Activated naive CD8-positive, alpha-beta T cell (primary cell): ENCODE measurements around the gene ZBTB24.
"Not testable (repeated sequence)": the region's sequence is repeated elsewhere in the genome, so short reads cannot be mapped to it uniquely, and the experiment has no call there.

Source experiments
- H3K27ac Mint-ChIP-seq: one replicate; pipeline ENCODE4 v1.8.0; 2021; ENCODE audit warnings: mixed read lengths
- H3K27me3 Mint-ChIP-seq: one replicate; pipeline ENCODE4 v1.8.0; 2021; ENCODE audit warnings: mixed read lengths
- H3K36me3 Mint-ChIP-seq: one replicate; pipeline ENCODE4 v1.8.0; 2021; ENCODE audit warnings: mixed read lengths
- H3K4me1 Mint-ChIP-seq: one replicate; pipeline ENCODE4 v1.8.0; 2021; ENCODE audit warnings: low read depth, mixed read lengths
- H3K4me3 Mint-ChIP-seq: one replicate; pipeline ENCODE4 v1.8.0; 2021; ENCODE audit warnings: mild to moderate bottlenecking, mixed read lengths
- H3K9me3 Mint-ChIP-seq: one replicate; pipeline ENCODE4 v1.8.0; 2021; ENCODE audit warnings: low read depth, mixed read lengths

Gene ZBTB24

DNA sequence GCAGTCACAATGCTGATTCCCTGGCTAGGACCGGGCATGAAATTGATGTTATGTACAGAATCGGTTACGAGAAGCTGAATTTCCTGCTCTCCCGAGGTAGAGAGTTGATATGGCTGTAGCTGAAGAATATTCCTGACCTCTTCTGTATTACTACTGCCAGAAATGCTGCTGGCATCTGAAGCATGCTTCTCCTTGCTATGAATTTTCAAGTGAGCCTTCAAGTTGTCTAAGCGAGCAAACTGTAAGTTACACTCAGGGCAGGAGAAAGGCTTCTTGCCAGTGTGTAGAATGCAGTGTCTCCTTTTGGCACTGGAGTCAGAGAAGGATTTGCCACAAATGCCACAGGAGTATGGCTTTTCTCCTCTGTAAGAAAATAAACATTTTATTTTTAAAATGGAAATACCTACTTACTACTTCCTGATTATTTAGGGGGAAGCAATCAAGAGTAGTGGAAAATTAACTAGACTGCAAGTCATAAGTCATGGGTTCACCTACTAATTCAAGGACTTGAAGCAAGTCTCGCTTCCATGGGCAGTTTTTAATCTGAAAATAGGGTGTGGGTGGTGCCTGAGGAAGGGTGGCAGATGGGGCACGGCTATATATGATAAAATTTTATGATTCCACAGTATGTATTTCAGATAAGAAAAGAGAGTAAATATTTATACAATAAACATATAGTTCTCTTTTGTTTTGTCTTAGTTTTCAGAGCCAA is 16.7 kb downstream of the ZBTB24 start:
- H3K27ac Mint-ChIP-seq: no peak overlapping the region
- peaks cover 29% of the 10 kb centered on the region for H3K36me3 Mint-ChIP-seq
- H3K27me3 Mint-ChIP-seq: no peaks in the 10 kb centered on the region
- H3K4me3 Mint-ChIP-seq: no peak overlapping the region
- H3K9me3 Mint-ChIP-seq: no peaks in the 10 kb centered on the region
- H3K4me1 Mint-ChIP-seq: peaks cover 64% of the 10 kb centered on the region

DNA sequence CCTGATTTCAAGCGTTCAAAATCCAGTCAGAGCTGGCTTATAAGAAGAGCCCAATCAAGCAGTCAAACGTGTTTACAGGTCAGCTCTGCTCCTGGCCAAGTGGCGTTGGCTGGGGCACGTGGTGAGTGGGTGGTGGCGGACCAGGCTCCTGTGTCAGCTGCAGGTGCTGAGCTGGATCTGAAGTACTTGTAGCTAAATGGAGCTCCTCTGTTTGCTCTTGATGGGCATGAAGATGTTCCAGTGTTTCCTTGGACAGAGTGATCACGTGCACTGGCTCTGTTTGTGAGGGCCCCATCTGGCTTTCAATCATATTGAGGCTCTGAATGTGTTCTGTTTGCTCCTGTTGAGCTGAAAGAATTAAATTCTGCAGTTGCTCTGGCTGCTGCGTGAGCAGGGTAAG is 17.2 kb downstream of the ZBTB24 start:
- no peaks in the 10 kb centered on the region for H3K9me3 Mint-ChIP-seq
- peak overlapping the region; percentile 72 for H3K27ac Mint-ChIP-seq
- peaks cover 33% of the 10 kb centered on the region for H3K36me3 Mint-ChIP-seq
- no peaks in the 10 kb centered on the region for H3K27me3 Mint-ChIP-seq
- peaks cover 65% of the 10 kb centered on the region for H3K4me1 Mint-ChIP-seq
- H3K4me3 Mint-ChIP-seq: no peak overlapping the region

GRCh38 chr6:109461733-109462526 is 21.1 kb downstream of the ZBTB24 start:
- peaks cover 67% of the 10 kb centered on the region for H3K4me1 Mint-ChIP-seq
- H3K36me3 Mint-ChIP-seq: peaks cover 18% of the 10 kb centered on the region
- no peaks in the 10 kb centered on the region for H3K27me3 Mint-ChIP-seq
- peak overlapping the region; percentile 78 for H3K27ac Mint-ChIP-seq
- H3K9me3 Mint-ChIP-seq: no peaks in the 10 kb centered on the region
- H3K4me3 Mint-ChIP-seq: peak overlapping the region; percentile 15

- H3K27ac Mint-ChIP-seq: peak overlapping the region; percentile 41
- H3K9me3 Mint-ChIP-seq, H3K4me3 Mint-ChIP-seq, H3K27me3 Mint-ChIP-seq: not testable (repeated sequence)
- peaks cover 74% of the 10 kb centered on the region for H3K4me1 Mint-ChIP-seq
- peaks cover 18% of the 10 kb centered on the region for H3K36me3 Mint-ChIP-seq
Observed at GRCh38 chr6:109461205-109461604, 21.8 kb downstream of the ZBTB24 start.

DNA sequence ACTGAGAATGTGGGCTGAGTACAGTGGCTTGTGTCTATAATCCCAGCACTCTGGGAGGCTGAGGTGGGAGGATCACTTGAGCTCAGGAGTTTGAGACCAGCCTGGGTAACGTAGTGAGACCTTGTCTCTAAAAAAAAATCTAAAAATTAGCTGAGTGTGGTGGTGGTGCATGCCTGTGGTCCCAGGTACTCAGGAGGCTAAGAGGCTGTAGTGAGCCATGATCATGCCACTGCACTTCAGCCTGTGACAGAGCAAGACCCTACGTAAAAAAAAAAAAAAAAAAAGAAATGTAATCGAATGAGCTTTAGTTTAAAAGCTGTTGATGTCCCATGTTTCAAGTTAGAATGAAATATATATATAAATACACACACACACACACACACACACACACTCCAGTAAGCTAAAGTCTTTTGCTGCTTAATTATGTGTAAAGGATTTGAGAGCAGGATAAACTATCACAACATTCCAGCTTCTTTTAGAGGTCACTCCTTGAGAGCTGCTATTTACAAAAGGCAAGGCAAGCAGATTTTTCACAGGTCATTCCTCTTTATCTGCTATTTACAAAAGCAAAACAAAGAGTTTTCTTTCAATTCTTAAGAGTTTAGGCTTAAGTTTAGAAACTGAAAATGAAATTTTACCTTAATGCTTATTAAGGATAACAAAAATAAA is 22.7 kb downstream of the ZBTB24 start:
- no peaks in the 10 kb centered on the region for H3K27me3 Mint-ChIP-seq
- H3K27ac Mint-ChIP-seq: peak overlapping the region; percentile 83
- H3K9me3 Mint-ChIP-seq: no peaks in the 10 kb centered on the region
- H3K4me3 Mint-ChIP-seq: no peak overlapping the region
- H3K36me3 Mint-ChIP-seq: peaks cover 15% of the 10 kb centered on the region
- H3K4me1 Mint-ChIP-seq: peaks cover 67% of the 10 kb centered on the region

DNA sequence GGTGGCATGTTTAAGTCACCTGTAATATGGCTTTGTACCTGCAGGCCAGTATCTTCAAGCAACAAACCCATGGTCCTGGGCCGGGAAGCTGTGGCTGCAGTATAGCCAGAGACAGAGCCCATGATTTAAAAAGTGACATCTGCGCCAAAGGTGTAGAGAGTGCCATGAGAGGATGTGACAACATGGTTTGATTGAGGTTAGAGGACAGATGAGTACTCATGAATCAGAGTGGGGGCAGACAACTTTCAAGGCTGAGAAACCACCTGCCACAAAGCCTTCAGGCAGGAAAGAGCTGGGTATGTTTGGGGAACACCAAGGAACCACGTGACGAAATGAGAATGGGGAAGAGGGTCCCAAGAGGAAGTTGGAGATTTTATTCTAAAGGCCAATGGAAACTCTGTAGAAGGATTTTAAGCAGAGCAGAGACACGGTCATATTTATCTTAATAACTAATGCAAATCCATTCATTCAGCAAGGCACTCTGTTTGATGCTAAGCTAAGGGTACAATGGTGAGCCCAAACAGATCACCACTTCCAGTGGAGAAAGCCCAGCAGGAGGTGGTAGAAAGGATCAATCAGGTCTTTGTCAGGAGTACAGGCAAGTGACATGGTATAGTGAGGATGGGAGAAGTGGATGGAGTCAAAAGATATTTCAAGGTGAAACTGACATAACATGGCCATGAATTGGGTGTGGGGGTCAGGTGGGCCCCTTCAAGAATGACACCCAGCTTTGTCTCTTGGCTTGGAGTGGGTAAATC is 24.1 kb downstream of the ZBTB24 start:
- H3K4me1 Mint-ChIP-seq: peaks cover 69% of the 10 kb centered on the region
- peak overlapping the region; percentile 83 for H3K27ac Mint-ChIP-seq
- peak overlapping the region; percentile 55 for H3K4me3 Mint-ChIP-seq
- no peaks in the 10 kb centered on the region for H3K27me3 Mint-ChIP-seq
- H3K9me3 Mint-ChIP-seq: no peaks in the 10 kb centered on the region
- H3K36me3 Mint-ChIP-seq: peaks cover 13% of the 10 kb centered on the region

- Mint-ChIP-seq H3K27ac (peak overlapping the region; percentile 67), H3K9me3 (no peaks in the 10 kb centered on the region), H3K4me3 (peak overlapping the region; percentile 6), H3K4me1 (peaks cover 70% of the 10 kb centered on the region), H3K36me3 (peaks cover 13% of the 10 kb centered on the region), H3K27me3 (no peaks in the 10 kb centered on the region)
Observed at GRCh38 chr6:109457562-109457996, 25.4 kb downstream of the ZBTB24 start.

DNA sequence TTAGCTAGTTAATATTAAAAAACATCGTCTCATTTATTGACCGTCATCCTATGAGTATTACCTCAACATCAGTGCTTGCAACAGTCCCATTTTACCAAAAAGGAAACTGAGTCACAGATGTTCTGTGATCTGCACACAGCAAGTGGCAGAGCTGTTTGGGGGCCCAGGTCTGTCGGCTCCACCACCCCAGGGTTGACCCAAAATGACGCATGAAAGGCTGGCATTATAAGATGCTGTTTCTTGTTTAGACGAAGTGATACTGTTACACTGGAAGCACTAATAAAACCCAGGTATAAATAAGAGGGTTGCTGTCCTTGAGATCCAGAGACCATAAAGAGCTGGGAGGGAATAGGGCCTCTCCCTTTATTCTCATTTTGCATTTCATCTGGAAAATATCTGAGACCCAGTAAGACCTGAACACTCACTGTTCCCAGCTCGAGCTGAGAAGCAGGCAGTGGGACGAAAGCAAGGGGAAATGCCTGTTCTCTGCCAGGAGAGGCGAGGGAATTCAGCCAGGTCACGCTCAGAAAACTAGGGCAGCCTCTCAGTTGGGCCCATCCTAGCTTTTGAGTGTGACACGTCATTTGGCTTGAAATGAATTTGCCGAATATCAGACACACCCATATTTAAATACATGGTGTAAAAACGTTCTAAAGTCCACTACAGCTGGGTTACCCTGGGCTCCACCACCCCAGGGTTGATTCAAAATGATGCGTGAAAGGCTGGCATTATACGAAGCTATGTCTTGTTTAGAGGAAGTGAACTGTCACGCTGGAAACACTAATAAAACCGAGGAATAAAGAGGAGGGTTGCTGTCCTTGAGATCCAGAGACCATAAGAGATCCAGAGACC is 26.1 kb downstream of the ZBTB24 start:
- Mint-ChIP-seq H3K36me3 (peaks cover 7% of the 10 kb centered on the region), H3K9me3 (no peaks in the 10 kb centered on the region), H3K4me1 (peaks cover 65% of the 10 kb centered on the region), H3K27ac (peak overlapping the region; percentile 67), H3K4me3 (peak overlapping the region; percentile 50), H3K27me3 (no peaks in the 10 kb centered on the region)

GRCh38 chr6:109456111-109456583 is 26.9 kb downstream of the ZBTB24 start:
- no peaks in the 10 kb centered on the region for H3K27me3 Mint-ChIP-seq
- H3K27ac Mint-ChIP-seq: no peak overlapping the region
- H3K4me1 Mint-ChIP-seq: peaks cover 62% of the 10 kb centered on the region
- peak overlapping the region; percentile 50 for H3K4me3 Mint-ChIP-seq
- H3K36me3 Mint-ChIP-seq: peaks cover 2% of the 10 kb centered on the region
- H3K9me3 Mint-ChIP-seq: no peaks in the 10 kb centered on the region

GRCh38 chr6:109455437-109456110 is 27.4 kb downstream of the ZBTB24 start, which contains the start of gene MICAL1:
MICAL1 (minus strand) TSS chr6:109455772; CDS start chr6:109454196, 1,576 bp downstream.
- H3K4me3 Mint-ChIP-seq: peak within 1 kb of the TSS; percentile 94
- peak within 1 kb of the TSS; percentile 90 for H3K27ac Mint-ChIP-seq
- H3K9me3 Mint-ChIP-seq: no peaks in the 10 kb centered on the region
- H3K36me3 Mint-ChIP-seq: peaks cover 4% of the 10 kb centered on the region
- peaks cover 64% of the 10 kb centered on the region for H3K4me1 Mint-ChIP-seq
- H3K27me3 Mint-ChIP-seq: no peaks in the 10 kb centered on the region

DNA sequence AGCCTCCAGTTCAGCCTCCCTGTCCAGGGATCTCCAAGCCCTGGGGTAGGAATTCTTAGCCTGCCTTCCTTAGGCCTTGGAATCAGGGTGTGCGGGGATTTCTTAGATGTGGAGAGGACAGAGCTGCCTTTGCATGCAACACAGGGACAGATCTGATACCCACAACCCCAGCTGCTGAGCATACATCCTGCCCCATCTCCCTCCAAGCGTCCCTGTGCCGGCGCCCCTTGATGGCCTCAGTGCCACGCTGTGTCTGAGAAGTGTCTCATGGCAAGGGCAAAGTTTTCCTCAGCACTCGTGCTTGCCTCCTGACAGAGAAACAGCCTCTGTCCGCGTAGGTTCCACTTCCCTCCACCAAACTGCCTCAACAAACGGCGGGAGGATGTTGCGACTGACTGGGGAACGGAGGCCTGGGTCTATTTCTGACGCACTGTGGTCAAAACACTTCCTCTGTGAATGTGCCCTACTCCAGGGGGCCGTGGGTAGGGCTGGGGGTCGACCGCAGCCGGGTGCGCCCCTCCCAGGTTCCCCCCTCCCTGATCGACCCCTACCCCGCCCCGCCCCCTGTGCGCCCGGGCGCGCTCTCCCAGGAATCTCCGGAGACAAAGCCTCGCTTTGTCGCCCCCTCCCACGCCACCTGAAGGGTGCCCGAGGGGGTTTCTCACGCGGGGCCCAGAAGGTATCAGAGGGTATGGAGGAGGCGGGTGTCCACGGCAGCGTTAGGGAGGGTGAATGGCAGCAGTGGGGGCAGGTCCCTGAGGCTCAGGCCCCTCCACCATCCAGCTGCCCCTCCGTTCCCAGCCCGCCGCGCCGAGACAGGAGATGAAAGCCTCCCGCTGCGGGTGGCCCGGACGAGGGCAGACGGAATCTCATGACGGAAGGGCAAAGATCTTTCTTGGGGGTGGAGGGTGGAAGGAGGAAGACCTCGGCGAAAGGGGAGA is 28.3 kb downstream of the ZBTB24 start:
- Mint-ChIP-seq H3K27me3 (no peaks in the 10 kb centered on the region), H3K36me3 (peaks cover 4% of the 10 kb centered on the region), H3K27ac (peak overlapping the region; percentile 90), H3K4me1 (peaks cover 64% of the 10 kb centered on the region), H3K9me3 (no peaks in the 10 kb centered on the region), H3K4me3 (peak overlapping the region; percentile 94)

- H3K36me3 Mint-ChIP-seq: peaks cover 4% of the 10 kb centered on the region
- no peaks in the 10 kb centered on the region for H3K9me3 Mint-ChIP-seq
- H3K27ac Mint-ChIP-seq: peak overlapping the region; percentile 89
- no peaks in the 10 kb centered on the region for H3K27me3 Mint-ChIP-seq
- H3K4me3 Mint-ChIP-seq: peak overlapping the region; percentile 94
- H3K4me1 Mint-ChIP-seq: peaks cover 59% of the 10 kb centered on the region
Observed at GRCh38 chr6:109453594-109454495, 29.2 kb downstream of the ZBTB24 start.
